Right cardiac atrium (tissue), 5 donors: ENCODE measurements around the gene EPS8L2. TPM values are rescaled to one million over a fixed set of nuclear protein-coding genes. Genes with fewer than 3 reads are reported as not detected.

Experiments used
- ATAC-seq, 2 donors: fragments of 200-7000 bp; cut with Tn5 transposase; one replicate each; pipeline versions ENCODE4 v1.8.0 to v1.9.1; 2020; ENCODE audit warnings: moderate library complexity in 2 of 2, mild to moderate bottlenecking in 1 of 2
- DNase-seq, 3 donors: peaks; one replicate each; pipeline ENCODE4 v3.0.0-alpha.2; 2020
- H3K27ac ChIP-seq: one replicate; pipeline ENCODE4 v1.5.1; 2013; ENCODE audit warnings: mild to moderate bottlenecking, low read length, control low read depth, moderate library complexity
- H3K27me3 ChIP-seq: one replicate; pipeline ENCODE4 v1.6.1; 2013; ENCODE audit not compliant: control insufficient read depth, insufficient read depth
- H3K4me1 ChIP-seq: one replicate; pipeline ENCODE4 v1.6.1; 2013; ENCODE audit warnings: low read length; ENCODE audit not compliant: control insufficient read depth, insufficient read depth
- H3K4me3 ChIP-seq: one replicate; pipeline ENCODE4 v1.5.1; 2013; ENCODE audit warnings: low read length, control low read depth
- H3K9me3 ChIP-seq: one replicate; pipeline ENCODE4 v1.6.1; 2013; ENCODE audit warnings: low read length; ENCODE audit not compliant: control insufficient read depth
- WGBS: extraction: QIAGEN DNeasy Blood & Tissue Kit; methylation state at CpG from one replicate; pipeline ENCODE4 v1.1.7; 2013; 5-methylcytosine and 5-hydroxymethylcytosine counted together
- intact Hi-C, 4 donors: fragments of 100-400 bp; cut with DNase I; formaldehyde crosslinking; loops; one replicate each; pipeline versions ENCODE4 v1.11.0 to v1.14.0; 2022 to 2023
- polyA plus RNA-seq: library from polyadenylated mRNA; stranded (reverse); fragments of 200-250 nt; gene quantifications from one replicate; pipeline ENCODE4 v1.2.3, GENCODE V29; 2013
- total RNA-seq, 4 donors: library from RNA; stranded (reverse); fragmentation: NEBNext Ultra II Directional; extraction: Animal tissue kit (Norgen Biotek cat#: 25700); gene quantifications; one replicate each; pipeline ENCODE4 v1.2.1, GENCODE V29; 2021
- donor health status: healthy with polysubstance abuse.
- donor health status: DM: no; HTN: yes; CAD: no.
- donor health status: DM: no; HTN: no; CAD: no.
- donor health status: DM: no; HTN: yes; CAD: no; lungs with severe emphysema.
- donor health status: DM: yes; HTN: yes; CAD: no.

EPS8L2 gene
- total and polyA plus RNA-seq, 5 donors, result 3.1 to 8.2 (median 6.3) TPM

- WGBS, result 5% methylated on average over 52 of the region's 53 CpGs
- peak in 1 of 2 donors; percentile 57 for ATAC-seq
- peak overlapping the region; percentile 5 for H3K4me3 ChIP-seq
Observed at GRCh38 chr11:720642-721246, 14.7 kb downstream of the EPS8L2 start.

GRCh38 chr11:721247-721740 is 15.3 kb downstream of the EPS8L2 start:
- no peak overlapping the region for H3K27ac ChIP-seq
- peaks cover 2% of the 10 kb centered on the region for H3K4me1 ChIP-seq
- intact Hi-C loops, result loop anchor here (5.0 to 10.0 kb wide), 3 partner anchors 56 to 166 kb away; no protein-coding TSS in a partner anchor
- no peaks in the 10 kb centered on the region for H3K27me3 ChIP-seq
- no peaks in the 10 kb centered on the region for H3K9me3 ChIP-seq
- H3K4me3 ChIP-seq, result no peak overlapping the region
- DNase-seq (peak in 1 of 3 donors; percentile 54), ATAC-seq (no peak)
- 23% methylated on average over 28 of the region's 28 CpGs for WGBS

More at GRCh38 chr11:720642-721246, 14.7 kb downstream of the EPS8L2 start:
- intact Hi-C loops, result loop anchor here (5.0 to 10.0 kb wide), 3 partner anchors 56 to 166 kb away; no protein-coding TSS in a partner anchor
- H3K27ac ChIP-seq, result no peak overlapping the region
- peak; percentile 48 to 81 (median 63) for DNase-seq
- H3K4me1 ChIP-seq, result no peaks in the 10 kb centered on the region
- no peaks in the 10 kb centered on the region for H3K9me3 ChIP-seq
- no peaks in the 10 kb centered on the region for H3K27me3 ChIP-seq

DNA sequence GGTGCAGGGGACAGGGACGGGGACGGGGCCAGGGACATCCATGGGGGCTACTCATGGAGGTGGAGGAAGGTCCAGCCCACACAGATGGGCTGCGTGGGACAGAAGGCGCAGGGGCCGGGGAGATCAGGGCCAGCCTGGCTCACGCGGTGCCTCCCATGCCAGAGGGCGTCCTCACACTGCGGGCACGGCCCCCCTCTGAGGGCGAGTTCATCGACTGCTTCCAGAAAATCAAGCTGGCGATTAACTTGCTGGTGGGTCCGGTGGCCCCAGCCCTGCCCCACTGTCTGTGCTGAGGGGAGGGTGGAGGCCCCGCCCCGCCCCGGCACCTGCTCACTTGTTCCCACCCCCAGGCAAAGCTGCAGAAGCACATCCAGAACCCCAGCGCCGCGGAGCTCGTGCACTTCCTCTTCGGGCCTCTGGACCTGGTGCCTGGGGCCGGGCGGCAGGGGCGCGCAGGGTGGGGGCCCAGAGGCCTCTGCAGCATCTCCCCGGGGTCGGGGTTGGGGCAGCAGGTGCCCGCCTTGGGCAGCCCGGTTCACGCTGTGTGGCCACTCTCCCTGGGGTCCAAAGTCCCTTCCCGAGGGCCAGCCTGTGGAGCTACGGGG is 15.8 kb downstream of the EPS8L2 start:
- DNase-seq (peak in 2 of 3 donors; percentile 58 to 76), ATAC-seq (no peak)
- no peak overlapping the region for H3K4me3 ChIP-seq
- 31% methylated on average over 33 of the region's 33 CpGs for WGBS
- H3K27me3 ChIP-seq, result no peaks in the 10 kb centered on the region
- no peaks in the 10 kb centered on the region for H3K9me3 ChIP-seq
- H3K27ac ChIP-seq, result no peak overlapping the region
- peaks cover 2% of the 10 kb centered on the region for H3K4me1 ChIP-seq
- intact Hi-C loops, result loop anchor here (5.0 to 10.0 kb wide), 3 partner anchors 57 to 167 kb away; no protein-coding TSS in a partner anchor

GRCh38 chr11:722346-722811 is 16.3 kb downstream of the EPS8L2 start:
- ATAC-seq, result no peak
- peaks cover 2% of the 10 kb centered on the region for H3K4me1 ChIP-seq
- intact Hi-C loops, result loop anchor here (5.0 to 10.0 kb wide), 3 partner anchors 58 to 168 kb away; no protein-coding TSS in a partner anchor
- no peak overlapping the region for H3K27ac ChIP-seq
- no peaks in the 10 kb centered on the region for H3K9me3 ChIP-seq
- WGBS, result 64% methylated on average over 20 of the region's 20 CpGs
- no peaks in the 10 kb centered on the region for H3K27me3 ChIP-seq
- H3K4me3 ChIP-seq, result no peak overlapping the region
- DNase-seq, result peak in 1 of 3 donors; percentile 51

DNA sequence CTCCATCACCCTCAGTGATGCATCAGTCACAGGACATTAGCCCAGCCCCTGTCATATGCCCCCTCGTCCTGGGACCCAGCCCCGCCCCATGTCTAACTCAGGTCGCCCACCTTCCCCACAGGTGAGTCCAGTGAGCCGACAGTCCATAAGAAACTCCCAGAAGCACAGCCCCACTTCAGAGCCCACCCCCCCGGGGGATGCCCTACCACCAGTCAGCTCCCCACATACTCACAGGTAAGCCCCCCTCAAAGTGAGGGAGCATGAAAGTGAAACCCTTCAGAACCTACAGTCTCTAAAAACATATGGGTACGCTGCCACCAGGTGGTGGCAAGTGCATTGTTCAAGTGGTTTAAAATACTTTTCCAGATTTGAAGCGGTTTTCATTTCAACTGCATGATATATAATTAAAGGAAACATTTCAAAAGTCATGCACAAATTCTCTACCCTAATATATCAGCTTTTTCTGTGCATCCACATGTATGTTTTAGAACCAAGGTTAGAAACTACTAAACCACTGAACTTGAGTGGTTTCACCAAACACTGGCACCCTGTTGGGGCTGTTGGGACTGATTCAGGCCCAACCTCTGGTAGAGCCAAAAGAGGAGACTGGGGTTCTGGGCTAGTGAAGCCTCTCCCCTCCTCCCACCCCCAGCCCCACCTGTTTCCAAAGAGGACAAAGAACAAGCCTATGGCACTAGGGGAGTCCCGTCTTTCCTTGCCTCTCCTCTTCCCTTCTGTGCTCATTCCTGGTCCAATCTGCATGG is 17.3 kb downstream of the EPS8L2 start:
- Histone ChIP-seq H3K4me3 (no peak overlapping the region), H3K9me3 (no peaks in the 10 kb centered on the region), H3K4me1 (peaks cover 2% of the 10 kb centered on the region), H3K27ac (no peak overlapping the region), H3K27me3 (no peaks in the 10 kb centered on the region)
- DNase-seq (peak in 2 of 3 donors; percentile 57 to 74), ATAC-seq (no peak)
- intact Hi-C loops, result loop anchor here (5.0 to 10.0 kb wide), 3 partner anchors 59 to 169 kb away; no protein-coding TSS in a partner anchor
- 43% methylated on average over 8 of the region's 8 CpGs for WGBS

GRCh38 chr11:724049-724777 is 18.2 kb downstream of the EPS8L2 start:
- no peaks in the 10 kb centered on the region for H3K9me3 ChIP-seq
- H3K4me3 ChIP-seq, result no peak overlapping the region
- H3K27ac ChIP-seq, result no peak overlapping the region
- ATAC-seq, result no peak
- DNase-seq, result peak in 2 of 3 donors; percentile 56 to 57
- peaks cover 2% of the 10 kb centered on the region for H3K4me1 ChIP-seq
- no peaks in the 10 kb centered on the region for H3K27me3 ChIP-seq
- WGBS, result 62% methylated on average over 19 of the region's 19 CpGs
- intact Hi-C loops, result loop anchor here (5.0 to 10.0 kb wide), 3 partner anchors 59 to 169 kb away; no protein-coding TSS in a partner anchor

DNA sequence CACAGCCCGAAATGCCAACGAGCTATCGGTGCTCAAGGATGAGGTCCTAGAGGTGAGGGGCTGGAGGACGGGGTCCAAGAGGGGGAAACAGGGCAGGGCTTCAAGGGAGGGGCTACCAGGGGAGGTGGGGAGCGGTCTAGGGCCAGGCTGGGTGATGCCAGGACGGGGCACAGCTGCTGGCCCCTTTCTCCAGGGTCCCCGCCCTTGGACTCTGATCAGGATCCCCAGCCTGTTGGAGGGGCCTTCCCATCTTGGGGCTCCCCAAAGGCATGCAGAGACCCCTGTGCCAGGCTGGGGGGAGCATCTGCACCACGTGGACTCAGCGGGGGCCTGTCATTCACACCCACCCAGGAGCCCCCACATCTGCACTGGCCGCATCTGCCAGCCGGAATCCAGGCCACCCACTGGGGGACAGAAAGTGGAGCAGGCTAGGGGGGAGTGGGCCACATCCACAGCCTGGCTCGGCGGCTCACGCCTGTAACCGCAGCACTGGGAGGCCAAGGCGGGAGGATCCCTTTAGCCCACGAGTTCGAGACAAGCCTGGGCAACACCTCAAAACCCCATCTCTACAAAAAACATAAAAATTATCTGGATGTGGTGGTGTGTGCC is 18.9 kb downstream of the EPS8L2 start:
- WGBS, result 62% methylated on average over 18 of the region's 18 CpGs
- Histone ChIP-seq H3K9me3 (no peaks in the 10 kb centered on the region), H3K4me1 (peaks cover 2% of the 10 kb centered on the region), H3K27ac (no peak overlapping the region), H3K4me3 (no peak overlapping the region), H3K27me3 (no peaks in the 10 kb centered on the region)
- DNase-seq (peak in 1 of 3 donors; percentile 47), ATAC-seq (no peak)
- intact Hi-C loops, result loop anchor here (5.0 to 10.0 kb wide), 4 partner anchors 60 to 173 kb away; no protein-coding TSS in a partner anchor

- Histone ChIP-seq H3K4me3 (peak overlapping the region; percentile 17), H3K9me3 (no peaks in the 10 kb centered on the region), H3K4me1 (peaks cover 2% of the 10 kb centered on the region), H3K27me3 (no peaks in the 10 kb centered on the region), H3K27ac (no peak overlapping the region)
- ATAC-seq, result no peak
- intact Hi-C loops, result loop anchor here (2.0 to 10.0 kb wide), 4 partner anchors 61 to 173 kb away; no protein-coding TSS in a partner anchor
- peak in 2 of 3 donors; percentile 51 to 61 for DNase-seq
- 5% methylated on average over 53 of the region's 53 CpGs for WGBS
Observed at GRCh38 chr11:725624-726202, 19.7 kb downstream of the EPS8L2 start.

- WGBS, result 10% methylated on average over 61 of the region's 61 CpGs
- intact Hi-C loops, result loop anchor here (2.0 to 10.0 kb wide), 4 partner anchors 62 to 174 kb away; no protein-coding TSS in a partner anchor
- Histone ChIP-seq H3K4me1 (peaks cover 2% of the 10 kb centered on the region), H3K27ac (no peak overlapping the region), H3K4me3 (peak overlapping the region; percentile 17), H3K27me3 (no peaks in the 10 kb centered on the region), H3K9me3 (no peaks in the 10 kb centered on the region)
- DNase-seq, result peak in 2 of 3 donors; percentile 77 to 80
- ATAC-seq, result peak in 1 of 2 donors; percentile 9
Observed at GRCh38 chr11:726278-727220, 20.5 kb downstream of the EPS8L2 start.
